ENCODE results near the gene NDP.

Gene NDP

GRCh38 chrX:43973249-43974099, at the start of gene NDP:
NDP (minus strand) TSS chrX:43973390; CDS start chrX:43958645, 14,745 bp downstream.
- Histone ChIP-seq H3K27ac (peak within 1 kb of the TSS in 1 of 21 experiments; percentile 65), H3K4me3 (peak within 1 kb of the TSS in 4 of 7 experiments; percentile 8 to 27 (median 15))

- Histone ChIP-seq H3K27ac (no peak overlapping the region), H3K4me3 (no peak overlapping the region)
These were observed 49.8 kb upstream of the NDP start for GRCh38 chrX:44022964-44023363.

GRCh38 chrX:44020693-44021092, 47.5 kb upstream of the NDP start:
- H3K4me3 ChIP-seq = no peak overlapping the region
- H3K27ac ChIP-seq = no peak overlapping the region

- Histone ChIP-seq H3K27ac (no peak overlapping the region), H3K4me3 (no peak overlapping the region)
These were observed 46.7 kb upstream of the NDP start for GRCh38 chrX:44019911-44020310.

GRCh38 chrX:44017676-44018075, 44.5 kb upstream of the NDP start:
- H3K27ac ChIP-seq = no peak overlapping the region
- H3K4me3 ChIP-seq = no peak overlapping the region

GRCh38 chrX:44016906-44017305, 43.7 kb upstream of the NDP start:
- Histone ChIP-seq H3K27ac (no peak overlapping the region), H3K4me3 (no peak overlapping the region)

GRCh38 chrX:44012484-44013096, 39.4 kb upstream of the NDP start:
- Histone ChIP-seq H3K4me3 (no peak overlapping the region), H3K27ac (no peak overlapping the region)

GRCh38 chrX:44011506-44011905, 38.3 kb upstream of the NDP start:
- Histone ChIP-seq H3K4me3 (no peak overlapping the region), H3K27ac (no peak overlapping the region)

- H3K4me3 ChIP-seq = no peak overlapping the region
- no peak overlapping the region for H3K27ac ChIP-seq
These were observed 37.4 kb upstream of the NDP start for GRCh38 chrX:44010626-44011025.

GRCh38 chrX:44006081-44006480, 32.9 kb upstream of the NDP start:
- no peak overlapping the region for H3K4me3 ChIP-seq
- no peak overlapping the region for H3K27ac ChIP-seq

GRCh38 chrX:44003975-44004374, 30.8 kb upstream of the NDP start:
- H3K27ac ChIP-seq = no peak overlapping the region
- H3K4me3 ChIP-seq = no peak overlapping the region

GRCh38 chrX:44002567-44002966, 29.4 kb upstream of the NDP start:
- Histone ChIP-seq H3K27ac (no peak overlapping the region), H3K4me3 (no peak overlapping the region)

GRCh38 chrX:43998374-43998773, 25.2 kb upstream of the NDP start:
- Histone ChIP-seq H3K27ac (no peak overlapping the region), H3K4me3 (no peak overlapping the region)

- no peak overlapping the region for H3K4me3 ChIP-seq
- no peak overlapping the region for H3K27ac ChIP-seq
These were observed 23.3 kb upstream of the NDP start for GRCh38 chrX:43996491-43996890.

GRCh38 chrX:43986083-43986482, 12.9 kb upstream of the NDP start:
- no peak overlapping the region for H3K27ac ChIP-seq
- H3K4me3 ChIP-seq = no peak overlapping the region

- Histone ChIP-seq H3K27ac (no peak overlapping the region), H3K4me3 (no peak overlapping the region)
These were observed 12.3 kb upstream of the NDP start for GRCh38 chrX:43985511-43985910.

GRCh38 chrX:43978226-43978625, 5.0 kb upstream of the NDP start:
- Histone ChIP-seq H3K27ac (no peak overlapping the region), H3K4me3 (no peak overlapping the region)

GRCh38 chrX:43976205-43976604, 3.0 kb upstream of the NDP start:
- no peak overlapping the region for H3K27ac ChIP-seq
- no peak overlapping the region for H3K4me3 ChIP-seq

- no peak overlapping the region for H3K4me3 ChIP-seq
- no peak overlapping the region for H3K27ac ChIP-seq
These were observed 2.6 kb upstream of the NDP start for GRCh38 chrX:43975796-43976195.

- no peak overlapping the region for H3K27ac ChIP-seq
- no peak overlapping the region for H3K4me3 ChIP-seq
These were observed 1.7 kb upstream of the NDP start for GRCh38 chrX:43974741-43975465.

- Histone ChIP-seq H3K4me3 (no peak overlapping the region), H3K27ac (peak overlapping the region in 1 of 21 experiments; percentile 65)
These were observed 898 bp upstream of the NDP start for GRCh38 chrX:43974100-43974475.

Data from skin epidermis (tissue), 12 donors.